ENCODE results near the gene ATG16L2. TPM values are rescaled to one million over a fixed set of nuclear protein-coding genes. Genes with fewer than 3 reads are reported as not detected.

The ATG16L2 gene
- total and polyA plus RNA-seq, 2 donors (not counting 1 experiment from before 2014, with no cell fraction given) = 3.3 to 8.8 TPM

- no peak for DNase-seq (ENCODE audit: low read depth in 2 of 2)
- TF ChIP-seq EZH2 (IDR thresholded peaks at IDR 0.05; ENCODE audit: low read length, missing control alignments) = no peak
- TF ChIP-seq, protein P1, sequence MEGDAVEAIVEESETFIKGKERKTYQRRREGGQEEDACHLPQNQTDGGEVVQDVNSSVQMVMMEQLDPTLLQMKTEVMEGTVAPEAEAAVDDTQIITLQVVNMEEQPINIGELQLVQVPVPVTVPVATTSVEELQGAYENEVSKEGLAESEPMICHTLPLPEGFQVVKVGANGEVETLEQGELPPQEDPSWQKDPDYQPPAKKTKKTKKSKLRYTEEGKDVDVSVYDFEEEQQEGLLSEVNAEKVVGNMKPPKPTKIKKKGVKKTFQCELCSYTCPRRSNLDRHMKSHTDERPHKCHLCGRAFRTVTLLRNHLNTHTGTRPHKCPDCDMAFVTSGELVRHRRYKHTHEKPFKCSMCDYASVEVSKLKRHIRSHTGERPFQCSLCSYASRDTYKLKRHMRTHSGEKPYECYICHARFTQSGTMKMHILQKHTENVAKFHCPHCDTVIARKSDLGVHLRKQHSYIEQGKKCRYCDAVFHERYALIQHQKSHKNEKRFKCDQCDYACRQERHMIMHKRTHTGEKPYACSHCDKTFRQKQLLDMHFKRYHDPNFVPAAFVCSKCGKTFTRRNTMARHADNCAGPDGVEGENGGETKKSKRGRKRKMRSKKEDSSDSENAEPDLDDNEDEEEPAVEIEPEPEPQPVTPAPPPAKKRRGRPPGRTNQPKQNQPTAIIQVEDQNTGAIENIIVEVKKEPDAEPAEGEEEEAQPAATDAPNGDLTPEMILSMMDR (conservative IDR thresholded peaks at IDR 0.05 in 1 of 2, IDR thresholded peaks at IDR 0.05 in 1 of 2; ENCODE audit: low read depth in 1 of 2, low read length in 2 of 2) = no peak
- peak overlapping the region; percentile 71 for H3K4me2 ChIP-seq (ENCODE audit: extremely low read depth, insufficient read depth, low read length)
- no peaks in the 10 kb centered on the region for H3K36me3 ChIP-seq (ENCODE audit: control insufficient read depth, insufficient read depth, low read length)
- H3K9me3 ChIP-seq (ENCODE audit: control insufficient read depth, insufficient read depth, low read depth, low read length) = no peaks in the 10 kb centered on the region
- peak overlapping the region; percentile 85 for H2AFZ ChIP-seq (ENCODE audit: low read length)
- no peak overlapping the region for H3K9ac ChIP-seq (ENCODE audit: insufficient read depth, low read length)
- peaks cover 16% of the 10 kb centered on the region for H3K4me1 ChIP-seq (ENCODE audit: control insufficient read depth, extremely low read depth, insufficient read depth, low read length)
- no peaks in the 10 kb centered on the region for H3K27me3 ChIP-seq (ENCODE audit: control insufficient read depth, insufficient read depth, low read length)
- peak overlapping the region in 2 of 4 experiments; percentile 10 to 77 for H3K4me3 ChIP-seq (replicated peaks in 1 of 4; ENCODE audit: control extremely low read depth in 1 of 4, insufficient read depth in 1 of 4, low read depth in 3 of 4, low read length in 4 of 4)
- H3K79me2 ChIP-seq (ENCODE audit: control insufficient read depth, insufficient read depth, low read length) = no peaks in the 10 kb centered on the region
- H3K27ac ChIP-seq (ENCODE audit: insufficient read depth, low read length) = peak overlapping the region; percentile 65
- no peaks in the 10 kb centered on the region for H4K20me1 ChIP-seq (ENCODE audit: control insufficient read depth, extremely low read depth, insufficient read depth, low read length)
Observed at GRCh38 chr11:72793076-72793424, 21.2 kb upstream of the ATG16L2 start.

- no peaks in the 10 kb centered on the region for H3K36me3 ChIP-seq (ENCODE audit: control insufficient read depth, insufficient read depth, low read length)
- DNase-seq (ENCODE audit: low read depth in 2 of 2) = peak; percentile 90 to 94
- peak within 1 kb of the TSS; percentile 51 to 77 (median 66) for H3K4me3 ChIP-seq (replicated peaks in 1 of 4; ENCODE audit: control extremely low read depth in 1 of 4, insufficient read depth in 1 of 4, low read depth in 3 of 4, low read length in 4 of 4)
- no peaks in the 10 kb centered on the region for H4K20me1 ChIP-seq (ENCODE audit: control insufficient read depth, extremely low read depth, insufficient read depth, low read length)
- peak within 1 kb of the TSS; percentile 51 for H3K9ac ChIP-seq (ENCODE audit: insufficient read depth, low read length)
- no peak for TF ChIP-seq EZH2 (IDR thresholded peaks at IDR 0.05; ENCODE audit: low read length, missing control alignments)
- TF ChIP-seq, protein P1 (conservative IDR thresholded peaks at IDR 0.05 in 1 of 2, IDR thresholded peaks at IDR 0.05 in 1 of 2; ENCODE audit: low read depth in 1 of 2, low read length in 2 of 2) = peak; percentile 83 to 88
- peaks cover 16% of the 10 kb centered on the region for H3K4me1 ChIP-seq (ENCODE audit: control insufficient read depth, extremely low read depth, insufficient read depth, low read length)
- H3K27ac ChIP-seq (ENCODE audit: insufficient read depth, low read length) = peak within 1 kb of the TSS; percentile 65
- peak within 1 kb of the TSS; percentile 88 for H2AFZ ChIP-seq (ENCODE audit: low read length)
- no peaks in the 10 kb centered on the region for H3K27me3 ChIP-seq (ENCODE audit: control insufficient read depth, insufficient read depth, low read length)
- H3K4me2 ChIP-seq (ENCODE audit: extremely low read depth, insufficient read depth, low read length) = peak within 1 kb of the TSS; percentile 84
- H3K79me2 ChIP-seq (ENCODE audit: control insufficient read depth, insufficient read depth, low read length) = no peaks in the 10 kb centered on the region
- H3K9me3 ChIP-seq (ENCODE audit: control insufficient read depth, insufficient read depth, low read depth, low read length) = no peaks in the 10 kb centered on the region
Observed at GRCh38 chr11:72793425-72794367, 20.5 kb upstream of the ATG16L2 start, which contains the start of gene STARD10. TSS of gene STARD10 (minus strand) at chr11:72794047. CDS start at chr11:72781181, 12,866 bp downstream.

DNA sequence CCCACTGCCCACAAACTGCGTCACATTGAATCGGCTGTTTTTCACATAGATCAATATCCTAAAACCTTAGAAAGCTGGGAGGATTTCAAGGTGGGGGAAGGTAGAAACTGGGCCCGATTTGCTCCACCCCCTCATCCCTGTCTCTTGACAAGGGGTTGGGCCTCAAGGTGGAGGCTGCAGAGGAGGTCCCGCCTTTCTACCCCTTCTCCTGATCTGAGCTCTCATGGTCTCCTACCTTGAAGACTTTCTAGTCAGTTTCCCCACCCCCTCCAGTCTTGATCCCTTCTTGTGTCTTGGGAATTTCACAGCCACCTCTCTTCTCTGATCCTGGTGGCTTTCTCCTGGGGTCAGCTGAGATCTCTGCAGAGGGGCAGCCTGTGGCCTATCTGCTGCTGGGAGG, 15.8 kb upstream of the ATG16L2 start:
- DNase-seq (ENCODE audit: low read depth in 2 of 2) = no peak
- Histone ChIP-seq H3K9me3 (ENCODE audit: control insufficient read depth, insufficient read depth, low read depth, low read length) (no peaks in the 10 kb centered on the region), H2AFZ (ENCODE audit: low read length) (no peak overlapping the region), H3K27ac (ENCODE audit: insufficient read depth, low read length) (no peak overlapping the region), H3K27me3 (ENCODE audit: control insufficient read depth, insufficient read depth, low read length) (no peaks in the 10 kb centered on the region), H3K4me2 (ENCODE audit: extremely low read depth, insufficient read depth, low read length) (no peak overlapping the region), H3K36me3 (ENCODE audit: control insufficient read depth, insufficient read depth, low read length) (no peaks in the 10 kb centered on the region), H4K20me1 (ENCODE audit: control insufficient read depth, extremely low read depth, insufficient read depth, low read length) (no peaks in the 10 kb centered on the region), H3K4me1 (ENCODE audit: control insufficient read depth, extremely low read depth, insufficient read depth, low read length) (peaks cover 7% of the 10 kb centered on the region), H3K4me3 (replicated peaks in 1 of 4; ENCODE audit: control extremely low read depth in 1 of 4, insufficient read depth in 1 of 4, low read depth in 3 of 4, low read length in 4 of 4) (no peak overlapping the region), H3K79me2 (ENCODE audit: control insufficient read depth, insufficient read depth, low read length) (no peaks in the 10 kb centered on the region), H3K9ac (ENCODE audit: insufficient read depth, low read length) (no peak overlapping the region)
- TF ChIP-seq EZH2 (IDR thresholded peaks at IDR 0.05; ENCODE audit: low read length, missing control alignments) = no peak
- TF ChIP-seq, protein P1 (conservative IDR thresholded peaks at IDR 0.05 in 1 of 2, IDR thresholded peaks at IDR 0.05 in 1 of 2; ENCODE audit: low read depth in 1 of 2, low read length in 2 of 2) = no peak

Data from fibroblast of lung (primary cell).